Progenitor cell of endocrine pancreas (in vitro differentiated cells): Measurements from ENCODE around the gene GRIA4. TPM values are rescaled to one million over a fixed set of nuclear protein-coding genes. Genes with fewer than 3 reads are reported as not detected.

Source experiments
- DNase-seq: peaks from one replicate; pipeline ENCODE4 v3.0.0; 2021; ENCODE audit warnings: low spot score; ENCODE audit not compliant: unreplicated experiment
- H3K27ac Mint-ChIP-seq: 2 replicates; pipeline ENCODE4 v1.8.0; 2021; ENCODE audit warnings: mild to moderate bottlenecking, moderate library complexity, mixed read lengths
- H3K27me3 Mint-ChIP-seq: 2 replicates; pipeline ENCODE4 v1.8.0; 2021; ENCODE audit warnings: mixed read lengths
- H3K36me3 Mint-ChIP-seq: 2 replicates; pipeline ENCODE4 v1.8.0; 2022; ENCODE audit warnings: mixed read lengths; ENCODE audit not compliant: insufficient read depth
- H3K4me1 Mint-ChIP-seq: 2 replicates; pipeline ENCODE4 v1.8.0; 2021; ENCODE audit warnings: low read depth, mixed read lengths
- H3K4me3 Mint-ChIP-seq: 2 replicates; pipeline ENCODE4 v1.8.0; 2021; ENCODE audit warnings: low read depth, mild to moderate bottlenecking, moderate library complexity, mixed read lengths
- H3K9me3 Mint-ChIP-seq: 2 replicates; pipeline ENCODE4 v1.8.0; 2021; ENCODE audit warnings: low read depth, mixed read lengths
- total RNA-seq: library from RNA; stranded (reverse); gene quantifications from 2 replicates; pipeline ENCODE4 v1.2.1, GENCODE V29; 2021
- TF ChIP-seq, protein P1 (sequence below): fragments of 200-600 bp; sonication (generic); IDR thresholded peaks from one replicate; pipeline ENCODE4 v1.5.0; 2021; ENCODE audit warnings: antibody characterized with exemption, mild to moderate bottlenecking; ENCODE audit not compliant: unreplicated experiment

Gene GRIA4
- total RNA-seq, 1 donor from 2014 or later, result 1.3 TPM

DNA sequence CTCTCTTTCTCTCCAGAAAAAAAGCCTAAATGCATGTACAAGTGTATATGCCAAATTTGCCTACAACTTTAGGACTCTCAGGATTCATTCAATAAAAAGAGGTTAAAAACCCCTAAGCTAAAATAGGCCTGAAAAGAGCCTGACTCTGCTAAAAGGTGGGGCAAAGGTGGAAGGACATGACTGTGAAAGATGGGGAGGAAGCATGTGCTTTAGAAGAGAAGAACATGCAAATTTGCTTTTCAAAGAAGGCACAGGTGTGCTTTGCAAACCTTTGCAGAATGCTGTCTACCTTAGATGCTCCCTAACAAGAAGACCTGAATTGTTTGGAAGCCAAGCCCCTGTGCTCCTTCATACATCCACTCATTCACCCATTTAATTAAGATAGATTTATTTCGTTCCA, 87.4 kb downstream of the GRIA4 start:
- Mint-ChIP-seq H3K36me3 (no peaks in the 10 kb centered on the region), H3K27me3 (no peaks in the 10 kb centered on the region), H3K4me3 (no peak overlapping the region), H3K9me3 (no peaks in the 10 kb centered on the region), H3K27ac (no peak overlapping the region), H3K4me1 (peaks cover 12% of the 10 kb centered on the region)
- TF ChIP-seq, protein P1, sequence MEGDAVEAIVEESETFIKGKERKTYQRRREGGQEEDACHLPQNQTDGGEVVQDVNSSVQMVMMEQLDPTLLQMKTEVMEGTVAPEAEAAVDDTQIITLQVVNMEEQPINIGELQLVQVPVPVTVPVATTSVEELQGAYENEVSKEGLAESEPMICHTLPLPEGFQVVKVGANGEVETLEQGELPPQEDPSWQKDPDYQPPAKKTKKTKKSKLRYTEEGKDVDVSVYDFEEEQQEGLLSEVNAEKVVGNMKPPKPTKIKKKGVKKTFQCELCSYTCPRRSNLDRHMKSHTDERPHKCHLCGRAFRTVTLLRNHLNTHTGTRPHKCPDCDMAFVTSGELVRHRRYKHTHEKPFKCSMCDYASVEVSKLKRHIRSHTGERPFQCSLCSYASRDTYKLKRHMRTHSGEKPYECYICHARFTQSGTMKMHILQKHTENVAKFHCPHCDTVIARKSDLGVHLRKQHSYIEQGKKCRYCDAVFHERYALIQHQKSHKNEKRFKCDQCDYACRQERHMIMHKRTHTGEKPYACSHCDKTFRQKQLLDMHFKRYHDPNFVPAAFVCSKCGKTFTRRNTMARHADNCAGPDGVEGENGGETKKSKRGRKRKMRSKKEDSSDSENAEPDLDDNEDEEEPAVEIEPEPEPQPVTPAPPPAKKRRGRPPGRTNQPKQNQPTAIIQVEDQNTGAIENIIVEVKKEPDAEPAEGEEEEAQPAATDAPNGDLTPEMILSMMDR, result no peak
- no peak for DNase-seq

DNA sequence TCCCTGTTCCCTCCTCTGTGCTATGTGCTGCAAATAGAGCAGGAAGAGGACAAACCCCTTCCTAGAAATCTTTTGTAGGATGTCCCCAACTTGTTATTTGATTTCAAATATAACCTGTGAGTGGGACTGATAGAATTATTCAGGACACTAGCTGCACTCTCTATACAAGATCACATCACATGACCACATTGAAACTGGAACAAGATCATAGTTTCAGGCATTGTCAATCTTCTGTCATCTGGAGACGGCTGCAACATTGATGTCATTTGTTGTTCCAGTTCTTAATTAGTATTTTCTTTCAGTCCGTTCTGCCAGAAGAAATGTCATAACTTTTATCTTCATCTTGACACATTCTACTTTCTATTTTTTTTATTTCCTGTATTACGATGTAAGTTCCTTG, 89.3 kb downstream of the GRIA4 start:
- Mint-ChIP-seq H3K36me3 (no peaks in the 10 kb centered on the region), H3K9me3 (no peaks in the 10 kb centered on the region), H3K4me1 (peaks cover 12% of the 10 kb centered on the region), H3K4me3 (no peak overlapping the region), H3K27me3 (no peaks in the 10 kb centered on the region), H3K27ac (no peak overlapping the region)
- no peak for DNase-seq
- TF ChIP-seq, protein P1, result no peak

- TF ChIP-seq, protein P1, result no peak
- Mint-ChIP-seq H3K27me3 (no peaks in the 10 kb centered on the region), H3K9me3 (no peaks in the 10 kb centered on the region), H3K27ac (no peak overlapping the region), H3K4me1 (peaks cover 12% of the 10 kb centered on the region), H3K4me3 (no peak overlapping the region), H3K36me3 (no peaks in the 10 kb centered on the region)
- DNase-seq, result no peak
These were observed 90.4 kb downstream of the GRIA4 start for GRCh38 chr11:105700271-105700670.

GRCh38 chr11:105701098-105701497, 91.2 kb downstream of the GRIA4 start:
- Mint-ChIP-seq H3K27me3 (no peaks in the 10 kb centered on the region), H3K9me3 (no peaks in the 10 kb centered on the region), H3K36me3 (no peaks in the 10 kb centered on the region), H3K4me3 (no peak overlapping the region), H3K27ac (no peak overlapping the region), H3K4me1 (peaks cover 12% of the 10 kb centered on the region)
- TF ChIP-seq, protein P1, result no peak
- no peak for DNase-seq

DNA sequence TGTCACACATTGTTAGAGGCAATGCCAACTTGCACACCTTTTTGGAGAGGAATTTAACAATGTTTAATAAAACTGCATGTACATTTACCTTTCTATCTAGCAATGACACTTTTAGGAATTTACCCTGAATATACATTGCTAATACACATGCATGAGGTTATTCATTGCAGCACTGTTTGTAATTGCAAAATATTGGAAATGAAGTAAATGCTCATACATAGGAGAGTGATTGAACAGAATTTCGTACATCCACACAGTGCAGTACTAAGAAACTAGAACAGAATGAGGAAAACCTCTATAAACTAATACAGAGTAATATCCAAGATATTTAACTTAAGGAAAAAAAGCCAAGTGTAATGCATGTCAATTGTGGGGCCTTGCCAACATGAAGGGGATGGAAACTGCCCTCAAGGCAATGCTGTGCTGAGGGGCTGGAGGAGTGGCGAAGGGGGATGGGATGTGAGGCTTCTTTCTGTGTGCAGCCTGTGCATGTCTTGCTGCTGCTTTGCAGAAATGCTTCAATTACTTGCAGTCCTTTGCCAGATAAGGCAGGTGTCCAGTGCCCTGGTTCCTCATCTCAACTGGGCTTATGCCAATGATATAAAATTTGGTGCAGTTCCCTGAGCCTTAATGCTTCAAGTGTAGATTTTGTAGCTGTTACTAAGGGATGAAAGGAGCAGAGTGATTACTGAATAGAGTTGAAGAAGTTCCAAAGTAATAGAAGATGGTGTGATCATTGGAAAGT, 96.1 kb downstream of the GRIA4 start:
- Mint-ChIP-seq H3K27ac (no peak overlapping the region), H3K9me3 (no peaks in the 10 kb centered on the region), H3K36me3 (no peaks in the 10 kb centered on the region), H3K27me3 (no peaks in the 10 kb centered on the region), H3K4me1 (peaks cover 5% of the 10 kb centered on the region), H3K4me3 (no peak overlapping the region)
- TF ChIP-seq, protein P1, result no peak
- DNase-seq, result no peak
